G401 (cell line): Measurements from ENCODE around the gene INTS1. TPM values are rescaled to one million over a fixed set of nuclear protein-coding genes. Genes with fewer than 3 reads are reported as not detected.

Source experiments
- DNase-seq: peaks from one replicate; pipeline ENCODE4 v3.0.0-alpha.2; 2015; ENCODE audit warnings: low spot score
- in situ Hi-C: cut with HindIII; loops from 2 replicates; pipeline ENCODE4 v1.10.0; 2016; ENCODE audit warnings: low sequenced_read_pairs, mixed read lengths
- total RNA-seq: library from RNA; depleted of rRNA; stranded (reverse); fragments of >200 nt; shearing (Covaris generic); gene quantifications from 2 replicates; pipeline ENCODE4 v1.2.3, GENCODE V29; 2014

INTS1 gene
- total RNA-seq, 1 experiment from 2014 or later, result 104 TPM

GRCh38 chr7:1476859-1477258 is 27.3 kb downstream of the INTS1 start:
- DNase-seq, result no peak
- in situ Hi-C loops, result no loop called here

DNA sequence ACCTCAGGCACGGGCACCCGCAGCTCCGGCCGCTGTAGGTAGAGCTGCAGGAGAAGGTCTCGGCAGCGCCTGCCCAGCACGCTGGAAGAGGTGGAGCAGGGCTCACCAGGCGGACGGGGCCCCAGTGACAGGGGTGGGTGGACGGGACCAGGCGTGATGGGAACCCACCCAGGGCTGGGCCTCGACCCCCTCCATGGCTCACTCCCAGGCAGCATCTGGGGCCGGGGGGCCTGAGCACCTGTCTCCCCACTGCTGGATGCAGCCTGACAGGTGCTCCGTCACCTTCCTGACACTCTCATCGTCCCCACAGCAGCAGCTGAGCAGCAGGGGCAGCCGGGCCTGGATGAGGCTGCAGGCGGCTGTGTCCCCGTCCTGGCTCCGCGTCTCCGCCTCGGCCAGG is 28.2 kb downstream of the INTS1 start:
- in situ Hi-C loops, result no loop called here
- DNase-seq, result no peak

DNA sequence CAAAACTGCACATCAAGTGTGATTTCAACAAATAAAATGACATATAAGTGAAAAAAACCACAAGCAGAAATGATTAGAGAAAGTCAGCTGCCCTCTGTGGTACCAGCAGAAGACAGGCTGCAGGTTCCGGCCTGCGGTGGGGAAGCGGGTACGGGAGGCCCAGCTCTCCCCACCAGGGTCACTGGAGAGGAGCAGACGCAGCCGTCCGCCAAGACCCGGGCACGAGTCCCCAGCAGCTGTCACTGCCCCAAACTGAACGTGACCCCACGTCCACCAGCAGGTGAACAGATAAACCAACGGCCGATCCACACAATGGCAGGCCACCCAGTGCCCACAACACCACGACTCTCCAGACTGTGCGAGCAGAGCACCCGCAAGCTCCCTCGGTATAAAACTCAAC is 28.8 kb downstream of the INTS1 start:
- no peak for DNase-seq
- in situ Hi-C loops, result no loop called here

GRCh38 chr7:1474736-1475135 is 29.5 kb downstream of the INTS1 start:
- DNase-seq, result no peak
- in situ Hi-C loops, result no loop called here

GRCh38 chr7:1473864-1474512 is 30.2 kb downstream of the INTS1 start:
- in situ Hi-C loops, result no loop called here
- peak; percentile 89 for DNase-seq

- in situ Hi-C loops, result no loop called here
- no peak for DNase-seq
Measured at GRCh38 chr7:1470901-1471300, 33.3 kb downstream of the INTS1 start.

- in situ Hi-C loops, result no loop called here
- DNase-seq, result no peak
Measured at GRCh38 chr7:1468643-1469298, 35.4 kb downstream of the INTS1 start.

GRCh38 chr7:1468203-1468602 is 36.0 kb downstream of the INTS1 start:
- in situ Hi-C loops, result no loop called here

GRCh38 chr7:1466524-1467271 is 37.5 kb downstream of the INTS1 start:
- peak; percentile 22 for DNase-seq
- in situ Hi-C loops, result no loop called here

More at GRCh38 chr7:1468203-1468602, 36.0 kb downstream of the INTS1 start:
- no peak for DNase-seq

DNA sequence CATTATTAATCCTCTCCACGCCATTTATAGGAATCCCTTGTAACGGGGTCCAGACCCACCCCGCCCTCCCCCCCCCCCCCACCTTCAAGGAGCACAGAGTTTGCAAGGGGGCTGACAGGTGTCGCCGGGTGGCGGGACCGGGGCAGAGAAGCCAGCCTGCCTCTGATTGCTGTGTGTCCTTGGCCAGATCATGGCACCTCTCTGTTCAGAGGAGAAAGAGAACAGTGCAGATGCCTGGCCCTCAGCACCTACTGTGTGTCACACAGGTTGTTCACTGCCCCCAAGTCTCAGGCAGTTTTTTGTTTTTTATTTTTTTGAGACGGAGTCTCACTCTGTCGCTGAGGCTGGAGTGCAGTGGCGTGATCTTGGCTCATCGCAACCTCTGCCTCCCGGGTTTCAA is 39.5 kb downstream of the INTS1 start:
- in situ Hi-C loops, result no loop called here
- no peak for DNase-seq

DNA sequence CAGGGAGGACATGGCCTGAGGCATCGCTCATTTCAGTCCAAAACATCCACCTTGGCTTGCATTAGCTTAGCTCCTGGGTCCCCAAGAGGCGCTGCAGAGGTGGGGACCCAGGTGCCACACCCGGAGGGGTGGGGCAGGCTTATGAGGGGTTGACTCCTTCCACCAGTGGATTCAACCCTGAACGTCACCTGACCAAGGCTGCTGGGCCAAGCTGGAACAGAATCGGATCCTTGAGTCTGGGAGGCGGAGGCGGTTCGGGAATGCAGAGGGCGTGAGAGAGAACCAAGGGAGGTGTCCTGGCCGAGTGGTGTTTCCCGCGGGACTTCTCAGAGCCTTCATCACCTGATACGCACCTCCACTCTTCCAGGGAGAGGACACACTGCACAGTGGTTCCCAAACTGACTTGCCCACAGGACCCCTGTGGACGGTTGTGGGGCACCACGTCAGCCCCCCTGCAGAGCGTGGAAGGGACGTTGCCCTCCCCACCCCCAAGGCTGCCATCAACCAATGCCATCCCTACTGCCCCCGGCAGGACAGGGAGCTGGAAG is 40.4 kb downstream of the INTS1 start:
- no peak for DNase-seq
- in situ Hi-C loops, result no loop called here

DNA sequence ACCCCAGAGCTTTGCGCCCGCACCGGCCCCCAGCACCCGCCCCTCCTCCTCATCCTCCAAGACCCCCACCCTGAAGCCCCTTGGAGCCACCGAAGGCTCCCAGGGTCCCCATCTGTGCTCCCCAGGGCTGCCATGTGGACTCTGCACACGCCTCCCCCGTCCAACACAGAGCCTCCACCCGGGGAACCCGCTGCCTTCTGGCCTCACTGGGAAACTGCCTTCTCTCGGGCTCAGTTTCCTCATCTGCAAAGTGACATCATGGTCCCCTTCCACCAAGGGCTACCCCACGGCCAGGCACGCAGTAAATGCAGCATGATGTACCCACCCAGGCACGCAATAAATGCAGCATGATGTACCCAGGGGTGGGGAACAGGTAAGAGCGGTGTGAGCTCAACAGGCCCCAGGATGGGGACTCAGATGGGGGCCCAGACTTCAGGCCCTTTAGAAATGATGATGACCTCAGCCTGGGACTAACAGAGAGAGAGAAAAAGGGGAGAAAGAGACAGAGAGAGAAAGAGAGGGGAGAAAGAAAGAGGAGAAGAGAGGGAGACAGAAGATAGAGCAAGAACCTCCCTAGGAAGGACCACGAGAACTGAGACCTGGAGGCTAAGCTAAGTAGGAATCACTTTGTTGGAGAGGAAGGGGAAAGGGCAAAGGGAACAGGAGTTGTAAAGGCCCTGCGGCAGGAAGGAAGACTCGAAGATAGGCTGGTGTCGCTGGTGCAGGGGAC is 42.4 kb downstream of the INTS1 start:
- in situ Hi-C loops, result no loop called here
- no peak for DNase-seq

DNA sequence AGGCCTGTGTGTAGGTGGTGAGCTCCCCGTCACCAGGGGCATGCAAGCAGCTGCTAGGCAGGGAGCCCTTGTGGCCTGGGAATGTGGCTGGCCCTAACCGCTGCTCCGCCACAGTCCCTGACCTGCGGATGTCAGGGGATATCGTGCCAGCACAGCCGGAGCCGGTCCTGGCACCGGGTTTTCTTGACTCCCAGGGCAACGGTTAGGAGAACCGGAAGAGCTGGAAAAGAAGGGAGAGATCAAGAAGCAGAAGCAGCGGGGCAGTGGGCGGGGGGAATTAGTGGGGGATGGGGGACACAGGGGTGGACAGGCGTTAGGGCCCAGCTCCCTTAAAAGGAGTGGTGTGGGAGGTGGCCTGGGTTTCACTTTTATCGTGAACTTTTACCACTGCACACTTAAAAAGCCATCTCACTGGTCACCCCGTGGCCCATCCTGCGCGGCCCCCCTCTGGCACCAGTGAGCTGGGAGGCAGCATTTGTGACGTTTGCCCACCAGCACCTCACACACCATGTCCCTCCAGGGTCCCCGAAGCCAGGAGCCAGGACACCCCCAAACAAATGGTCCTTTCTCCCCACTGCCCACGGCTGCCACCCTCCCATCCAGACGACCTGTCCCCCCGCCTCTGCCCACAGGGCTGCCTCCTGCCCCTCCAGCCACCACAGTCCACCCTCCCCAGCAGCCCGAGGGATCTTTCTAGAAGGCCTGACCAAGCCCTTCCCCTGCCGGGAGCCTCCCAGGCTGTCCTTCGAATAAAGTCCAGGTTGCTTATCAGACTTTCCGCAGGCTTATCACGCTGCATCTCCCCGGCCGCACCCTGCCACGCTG is 43.2 kb downstream of the INTS1 start:
- peak; percentile 37 for DNase-seq

DNA sequence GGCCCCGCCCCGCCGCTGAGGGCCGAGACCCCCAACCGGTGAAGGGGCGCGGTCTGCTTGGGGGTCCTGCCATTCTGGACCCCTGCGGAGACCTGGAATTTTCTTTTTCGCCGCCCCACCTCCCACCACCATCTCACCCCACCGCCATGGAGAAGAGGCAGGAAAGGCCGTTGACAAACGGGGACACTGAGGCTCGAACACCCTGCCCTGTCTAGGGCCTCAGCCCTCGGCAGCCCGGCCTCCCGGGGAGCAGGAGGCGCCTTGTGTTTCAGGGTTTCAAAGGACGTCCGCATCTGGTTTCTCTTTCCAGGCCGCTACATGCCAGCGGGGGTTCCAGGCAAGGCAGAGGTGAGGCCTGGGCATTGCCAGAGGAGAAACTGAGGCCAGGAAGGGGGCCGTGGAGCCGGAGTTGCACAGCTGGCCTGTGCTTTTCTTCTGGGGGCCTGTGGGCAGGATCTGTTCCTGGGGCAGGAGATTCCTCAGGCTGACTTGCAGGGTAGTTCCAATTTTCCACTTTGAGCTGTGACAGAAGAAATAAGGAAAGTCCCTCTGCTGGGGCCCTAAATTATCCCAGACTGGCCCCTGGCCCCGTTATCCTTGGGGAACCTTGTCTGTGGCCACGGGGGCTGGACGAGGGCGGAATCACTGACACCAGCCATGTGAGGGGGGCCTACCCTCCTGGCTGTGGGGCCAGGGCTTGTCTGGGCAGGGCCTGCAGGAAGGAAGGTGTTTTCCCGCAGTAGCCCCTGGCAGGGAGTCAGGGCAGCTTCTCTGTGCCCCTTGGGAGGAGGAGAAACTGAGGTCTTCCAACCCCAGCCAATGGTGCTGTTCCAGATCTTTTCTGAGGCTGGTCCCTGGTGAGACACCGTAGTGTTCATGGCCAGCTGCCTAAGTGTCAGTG is 44.0 kb downstream of the INTS1 start:
- in situ Hi-C loops, result no loop called here
- no peak for DNase-seq

More for the DNA sequence above, 43.2 kb downstream of the INTS1 start:
- in situ Hi-C loops, result no loop called here

GRCh38 chr7:1459512-1459892 is 44.7 kb downstream of the INTS1 start:
- in situ Hi-C loops, result no loop called here
- peak; percentile 99 for DNase-seq

GRCh38 chr7:1458683-1459511 is 45.3 kb downstream of the INTS1 start, which contains the start of gene MICALL2:
MICALL2 (minus strand) TSS chr7:1459470; CDS start chr7:1459326, 144 bp downstream.
- in situ Hi-C loops, result no loop called here
- peak; percentile 18 for DNase-seq
